Measurements from ENCODE around the gene OBSCN. TPM values are rescaled to one million over a fixed set of nuclear protein-coding genes. Genes with fewer than 3 reads are reported as not detected.

The OBSCN gene
- polyA plus RNA-seq, 12 donors: 147 to 517 (median 269) TPM

GRCh38 chr1:228288536-228289238 lies 80.8 kb downstream of the OBSCN start:
- DNase-seq: no peak

- DNase-seq: no peak
Measured at GRCh38 chr1:228289239-228289849, 81.5 kb downstream of the OBSCN start.

- DNase-seq: no peak
Measured at GRCh38 chr1:228289996-228290881, 82.4 kb downstream of the OBSCN start.

GRCh38 chr1:228291906-228292608 lies 84.2 kb downstream of the OBSCN start:
- DNase-seq: no peak

GRCh38 chr1:228292609-228292911 lies 84.7 kb downstream of the OBSCN start:
- DNase-seq: no peak

- no peak for DNase-seq
Measured at GRCh38 chr1:228293393-228293792, 85.5 kb downstream of the OBSCN start.

- DNase-seq: no peak
Measured at GRCh38 chr1:228293816-228294500, 86.1 kb downstream of the OBSCN start.

- no peak for DNase-seq
Measured at GRCh38 chr1:228294717-228295116, 86.9 kb downstream of the OBSCN start.

GRCh38 chr1:228295201-228295600 lies 87.4 kb downstream of the OBSCN start:
- no peak for DNase-seq

- no peak for DNase-seq
Measured at GRCh38 chr1:228295981-228296380, 88.1 kb downstream of the OBSCN start.

- DNase-seq: no peak
Measured at GRCh38 chr1:228297242-228297641, 89.4 kb downstream of the OBSCN start.

GRCh38 chr1:228297822-228298221 lies 90.0 kb downstream of the OBSCN start:
- DNase-seq: no peak

- DNase-seq: no peak
Measured at GRCh38 chr1:228298471-228298870, 90.6 kb downstream of the OBSCN start.

- no peak for DNase-seq
Measured at GRCh38 chr1:228299211-228299610, 91.4 kb downstream of the OBSCN start.

- no peak for DNase-seq
Measured at GRCh38 chr1:228299901-228300300, 92.1 kb downstream of the OBSCN start.

- no peak for DNase-seq
Measured at GRCh38 chr1:228302086-228302485, 94.2 kb downstream of the OBSCN start.

GRCh38 chr1:228303596-228303995 lies 95.8 kb downstream of the OBSCN start:
- no peak for DNase-seq

- DNase-seq: no peak
Measured at GRCh38 chr1:228304225-228304624, 96.4 kb downstream of the OBSCN start.

- DNase-seq: no peak
Measured at GRCh38 chr1:228304766-228305395, 97.0 kb downstream of the OBSCN start.

GRCh38 chr1:228305721-228306152 lies 97.9 kb downstream of the OBSCN start:
- no peak for DNase-seq

Data from muscle of arm (tissue), 12 donors.